Activated naive CD8-positive, alpha-beta T cell treated with anti-CD3 and anti-CD28 coated beads, Interleukin-2, amount 50 U/mL, for 24 hours (primary cell): Measurements from ENCODE around the gene B3GALT4.
"Not testable (repeated sequence)": the region's sequence is repeated elsewhere in the genome, so short reads cannot be mapped to it uniquely, and the experiment has no call there.

Experiments
- ATAC-seq: fragments of 150-1000 bp; cut with Tn5 transposase; one replicate; pipeline ENCODE4 v1.10.0; 2021
- DNase-seq: peaks from one replicate; pipeline ENCODE4 v3.0.0; 2021
- H3K27ac Mint-ChIP-seq: one replicate; pipeline ENCODE4 v1.8.0; 2021; ENCODE audit warnings: mild to moderate bottlenecking, mixed read lengths
- H3K27me3 Mint-ChIP-seq: one replicate; pipeline ENCODE4 v1.8.0; 2021; ENCODE audit warnings: mixed read lengths
- H3K36me3 Mint-ChIP-seq: one replicate; pipeline ENCODE4 v1.8.0; 2021; ENCODE audit warnings: low read depth, mixed read lengths
- H3K4me1 Mint-ChIP-seq: one replicate; pipeline ENCODE4 v1.8.0; 2021; ENCODE audit warnings: mixed read lengths
- H3K4me3 Mint-ChIP-seq: one replicate; pipeline ENCODE4 v1.8.0; 2021; ENCODE audit warnings: mild to moderate bottlenecking, moderate library complexity, mixed read lengths
- H3K9me3 Mint-ChIP-seq: one replicate; pipeline ENCODE4 v1.8.0; 2021; ENCODE audit warnings: mixed read lengths

The B3GALT4 gene

DNA sequence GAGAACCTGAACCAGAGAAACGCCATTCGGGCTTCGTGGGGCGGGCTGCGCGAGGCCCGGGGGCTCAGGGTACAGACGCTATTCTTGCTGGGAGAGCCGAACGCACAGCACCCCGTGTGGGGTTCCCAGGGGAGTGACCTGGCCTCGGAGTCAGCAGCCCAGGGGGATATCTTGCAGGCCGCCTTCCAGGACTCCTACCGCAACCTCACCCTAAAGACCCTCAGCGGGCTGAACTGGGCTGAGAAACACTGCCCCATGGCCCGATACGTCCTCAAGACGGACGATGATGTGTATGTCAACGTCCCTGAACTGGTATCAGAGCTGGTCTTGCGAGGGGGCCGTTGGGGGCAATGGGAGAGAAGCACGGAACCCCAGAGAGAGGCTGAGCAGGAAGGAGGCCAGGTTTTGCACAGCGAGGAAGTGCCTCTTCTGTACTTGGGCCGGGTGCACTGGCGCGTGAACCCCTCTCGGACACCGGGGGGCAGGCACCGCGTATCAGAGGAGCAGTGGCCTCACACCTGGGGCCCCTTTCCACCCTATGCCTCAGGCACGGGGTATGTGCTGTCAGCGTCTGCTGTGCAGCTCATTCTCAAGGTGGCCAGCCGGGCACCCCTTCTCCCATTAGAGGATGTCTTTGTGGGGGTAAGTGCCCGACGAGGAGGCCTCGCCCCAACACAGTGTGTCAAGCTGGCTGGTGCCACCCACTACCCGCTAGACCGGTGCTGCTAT lies 904 bp downstream of the B3GALT4 start:
- H3K4me3 Mint-ChIP-seq: peak overlapping the region; percentile 80
- DNase-seq (peak; percentile 50), ATAC-seq (peak; percentile 6)
- peak overlapping the region; percentile 90 for H3K27ac Mint-ChIP-seq
- no peaks in the 10 kb centered on the region for H3K9me3 Mint-ChIP-seq
- peaks cover 49% of the 10 kb centered on the region for H3K36me3 Mint-ChIP-seq
- H3K4me1 Mint-ChIP-seq: peaks cover 49% of the 10 kb centered on the region
- no peaks in the 10 kb centered on the region for H3K27me3 Mint-ChIP-seq

DNA sequence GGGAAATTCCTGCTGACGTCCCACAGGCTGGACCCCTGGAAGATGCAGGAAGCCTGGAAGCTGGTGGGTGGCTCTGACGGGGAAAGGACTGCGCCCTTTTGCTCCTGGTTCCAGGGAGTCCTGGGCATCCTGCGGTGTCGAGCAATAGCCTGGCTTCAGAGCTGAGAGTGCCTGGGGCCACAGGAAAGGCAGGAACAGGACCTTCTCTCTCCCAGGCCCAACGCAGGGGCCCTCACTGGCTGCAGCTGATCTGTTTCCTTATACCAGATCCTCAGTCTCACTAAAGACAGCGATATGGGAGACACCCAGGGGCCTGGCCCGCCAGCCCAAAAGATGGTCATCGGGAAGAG lies 1.4 kb downstream of the B3GALT4 start:
- peak overlapping the region; percentile 70 for H3K27ac Mint-ChIP-seq
- H3K4me1 Mint-ChIP-seq: peaks cover 44% of the 10 kb centered on the region
- no peak overlapping the region for H3K4me3 Mint-ChIP-seq
- H3K27me3 Mint-ChIP-seq: no peaks in the 10 kb centered on the region
- H3K36me3 Mint-ChIP-seq: peaks cover 46% of the 10 kb centered on the region
- no peaks in the 10 kb centered on the region for H3K9me3 Mint-ChIP-seq
- DNase-seq (no peak), ATAC-seq (no peak)

DNA sequence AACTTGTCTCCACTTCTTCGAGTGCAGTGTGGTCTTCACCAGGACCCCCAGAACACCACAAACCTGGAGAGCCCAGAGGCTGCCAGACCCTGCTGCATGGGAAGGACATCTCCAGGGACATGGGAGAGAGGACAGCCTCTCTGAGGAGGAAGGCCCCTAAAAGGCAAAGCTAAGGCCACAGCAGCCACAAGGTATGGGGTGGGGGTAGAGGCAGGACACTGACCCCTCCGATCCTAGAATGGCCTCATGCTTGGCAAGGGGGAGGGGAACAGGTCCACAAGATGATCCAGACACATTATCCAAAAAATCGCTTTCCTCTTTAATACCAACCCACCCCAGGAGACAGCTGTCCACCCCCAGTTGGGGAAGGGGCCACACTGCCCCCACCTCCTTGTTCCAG lies 1.9 kb downstream of the B3GALT4 start:
- Mint-ChIP-seq H3K36me3 (peaks cover 42% of the 10 kb centered on the region), H3K4me1 (peaks cover 41% of the 10 kb centered on the region), H3K9me3 (no peaks in the 10 kb centered on the region), H3K27ac (peak overlapping the region; percentile 70), H3K27me3 (no peaks in the 10 kb centered on the region), H3K4me3 (no peak overlapping the region)
- no peak for ATAC-seq
- no peak for DNase-seq

DNA sequence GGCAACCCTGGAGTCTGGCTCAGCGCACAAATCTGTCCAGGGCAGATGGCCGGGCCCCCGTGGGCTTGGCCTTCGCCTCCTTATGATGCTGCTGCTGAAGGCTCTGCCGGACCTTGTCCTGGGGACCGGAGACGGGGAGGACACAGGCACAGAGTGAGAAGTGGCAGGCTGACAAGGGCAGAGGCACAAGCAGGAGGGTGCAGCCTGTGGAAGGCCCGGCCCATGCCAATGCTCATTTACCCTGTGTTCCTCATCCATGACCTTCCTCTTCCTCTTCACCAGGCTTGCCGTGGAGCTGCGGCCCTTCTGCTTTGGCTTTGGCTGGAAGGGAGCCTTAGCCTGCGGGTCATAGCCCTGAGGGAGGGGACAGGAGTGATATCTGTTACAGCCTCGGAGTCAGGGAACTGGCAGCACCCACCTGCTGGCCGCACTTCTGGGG lies 2.4 kb downstream of the B3GALT4 start:
- Mint-ChIP-seq H3K27me3 (no peaks in the 10 kb centered on the region), H3K9me3 (no peaks in the 10 kb centered on the region), H3K4me3 (no peak overlapping the region), H3K27ac (no peak overlapping the region), H3K36me3 (peaks cover 37% of the 10 kb centered on the region), H3K4me1 (peaks cover 39% of the 10 kb centered on the region)
- no peak for DNase-seq
- no peak for ATAC-seq

DNA sequence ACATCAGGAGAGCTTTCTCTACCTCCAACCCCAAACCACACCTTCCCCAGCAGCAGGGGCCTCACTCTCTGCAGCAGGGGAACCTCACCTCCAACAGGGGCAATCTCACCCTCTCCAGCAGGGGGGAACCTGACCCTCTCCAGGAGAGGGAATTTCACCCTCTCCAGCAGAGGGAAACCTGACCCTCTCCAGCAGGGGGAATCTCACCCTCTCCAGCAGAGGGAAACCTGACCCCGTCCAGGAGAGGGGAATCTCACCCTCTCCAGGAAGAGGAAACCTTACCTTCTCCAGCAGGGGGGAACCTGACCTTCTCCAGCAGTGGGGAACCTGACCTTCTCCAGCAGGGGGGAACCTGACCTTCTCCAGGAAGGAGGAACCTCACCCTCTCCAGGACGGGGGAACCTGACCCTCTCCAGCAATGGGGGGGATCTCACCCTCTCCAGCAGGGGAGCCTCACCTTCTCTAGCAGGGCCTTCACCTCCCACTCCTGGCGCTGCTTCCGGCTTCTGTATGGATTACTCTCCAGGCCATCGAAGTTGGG lies 3.1 kb downstream of the B3GALT4 start:
- peak overlapping the region; percentile 18 for H3K27ac Mint-ChIP-seq
- no peak for ATAC-seq
- DNase-seq: no peak
- peaks cover 31% of the 10 kb centered on the region for H3K4me1 Mint-ChIP-seq
- no peaks in the 10 kb centered on the region for H3K9me3 Mint-ChIP-seq
- H3K36me3 Mint-ChIP-seq: peaks cover 33% of the 10 kb centered on the region
- no peak overlapping the region for H3K4me3 Mint-ChIP-seq
- no peaks in the 10 kb centered on the region for H3K27me3 Mint-ChIP-seq

DNA sequence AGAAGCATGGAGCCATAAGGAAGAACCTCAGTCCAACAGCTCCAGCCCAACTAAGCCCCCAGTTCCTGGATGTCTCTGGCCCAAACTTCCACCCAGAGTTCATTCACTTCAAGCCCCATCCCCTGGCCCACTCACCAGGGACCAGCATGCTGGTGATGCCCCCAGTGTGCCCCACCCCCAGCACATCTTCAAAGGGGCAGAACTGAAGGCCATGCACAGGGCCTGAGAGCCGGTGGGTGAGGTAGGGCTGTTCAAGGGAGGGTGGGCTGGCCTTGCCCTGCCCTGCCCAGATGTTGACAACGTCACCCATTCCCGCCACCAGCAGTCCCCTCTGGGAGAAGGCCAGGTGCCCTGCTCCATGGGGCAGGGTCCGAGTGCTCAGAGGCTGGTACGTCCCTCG lies 3.6 kb downstream of the B3GALT4 start:
- Mint-ChIP-seq H3K27me3 (no peaks in the 10 kb centered on the region), H3K36me3 (peaks cover 28% of the 10 kb centered on the region), H3K4me1 (peaks cover 26% of the 10 kb centered on the region), H3K27ac (peak overlapping the region; percentile 18), H3K9me3 (no peaks in the 10 kb centered on the region), H3K4me3 (no peak overlapping the region)
- DNase-seq: no peak
- no peak for ATAC-seq

DNA sequence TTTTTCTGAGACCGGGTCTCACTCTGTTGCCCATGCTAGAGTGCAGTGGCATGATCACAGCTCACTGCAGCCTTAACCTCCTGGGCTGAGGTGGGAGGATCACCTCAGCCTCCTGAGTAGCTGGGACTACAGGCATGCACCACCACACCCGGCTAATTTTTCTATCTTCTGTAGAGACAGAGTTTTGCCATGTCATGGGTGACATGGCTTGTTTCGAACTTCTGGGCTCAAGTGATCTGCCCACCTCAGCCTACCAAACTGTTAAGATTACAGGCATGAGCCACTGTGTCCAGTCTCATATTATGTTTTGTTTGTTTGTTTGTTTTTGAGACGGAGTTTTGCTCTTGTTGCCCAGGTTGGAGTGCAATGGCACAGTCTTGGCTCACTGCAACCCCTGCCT lies 8.3 kb downstream of the B3GALT4 start:
- H3K27ac Mint-ChIP-seq, H3K9me3 Mint-ChIP-seq, ATAC-seq, DNase-seq, H3K4me3 Mint-ChIP-seq, H3K27me3 Mint-ChIP-seq: not testable (repeated sequence)
- peaks cover 39% of the 10 kb centered on the region for H3K36me3 Mint-ChIP-seq
- peaks cover 30% of the 10 kb centered on the region for H3K4me1 Mint-ChIP-seq

DNA sequence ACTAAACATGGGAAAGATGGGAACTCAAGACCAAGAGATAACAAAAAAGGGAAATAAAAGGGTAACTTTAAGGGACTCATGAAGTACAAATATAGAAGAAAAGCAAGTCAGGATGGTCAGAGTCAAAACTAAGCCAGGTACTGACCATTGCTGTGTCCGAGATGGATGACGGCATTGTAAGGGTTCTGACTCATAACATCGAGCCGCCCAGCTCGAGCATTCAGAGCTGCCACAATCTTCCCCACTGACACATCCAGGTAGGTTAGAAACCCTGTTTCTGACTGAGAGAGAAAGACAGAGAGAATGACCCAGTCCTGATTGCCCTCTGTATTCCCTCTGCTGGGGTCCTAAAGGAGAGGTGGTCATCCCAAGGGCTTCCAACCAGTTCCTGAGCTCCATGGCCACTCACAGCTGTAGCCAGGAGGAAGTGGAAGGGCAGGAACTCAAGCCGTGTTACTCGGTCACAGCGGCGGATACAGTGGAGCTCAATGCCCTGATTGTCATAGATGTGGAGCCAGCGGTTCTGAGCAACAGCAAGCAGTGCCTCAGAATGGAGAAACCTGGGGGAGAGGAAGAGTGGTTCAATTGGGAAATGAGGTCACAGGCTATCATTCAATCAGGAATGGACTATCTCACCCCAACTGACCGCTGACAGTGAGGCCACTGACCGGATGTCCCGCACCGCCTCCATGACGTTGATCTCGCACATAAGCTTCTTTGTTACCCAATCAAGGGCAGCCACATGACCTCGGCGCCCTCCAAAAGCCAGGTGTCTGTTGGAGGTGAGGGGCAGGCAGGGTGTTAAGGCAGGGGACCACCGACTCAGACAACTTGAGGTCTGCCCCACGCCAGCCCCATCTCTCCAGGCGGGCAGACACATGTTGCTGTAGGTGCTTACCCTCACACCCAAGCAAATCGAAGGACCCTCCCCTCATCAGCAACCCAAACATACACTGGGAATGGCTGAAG lies 10.3 kb downstream of the B3GALT4 start:
- H3K36me3 Mint-ChIP-seq: peaks cover 47% of the 10 kb centered on the region
- peak overlapping the region; percentile 97 for H3K4me3 Mint-ChIP-seq
- DNase-seq (no peak), ATAC-seq (no peak)
- H3K27me3 Mint-ChIP-seq: no peaks in the 10 kb centered on the region
- no peaks in the 10 kb centered on the region for H3K9me3 Mint-ChIP-seq
- peaks cover 44% of the 10 kb centered on the region for H3K4me1 Mint-ChIP-seq
- peak overlapping the region; percentile 96 for H3K27ac Mint-ChIP-seq

DNA sequence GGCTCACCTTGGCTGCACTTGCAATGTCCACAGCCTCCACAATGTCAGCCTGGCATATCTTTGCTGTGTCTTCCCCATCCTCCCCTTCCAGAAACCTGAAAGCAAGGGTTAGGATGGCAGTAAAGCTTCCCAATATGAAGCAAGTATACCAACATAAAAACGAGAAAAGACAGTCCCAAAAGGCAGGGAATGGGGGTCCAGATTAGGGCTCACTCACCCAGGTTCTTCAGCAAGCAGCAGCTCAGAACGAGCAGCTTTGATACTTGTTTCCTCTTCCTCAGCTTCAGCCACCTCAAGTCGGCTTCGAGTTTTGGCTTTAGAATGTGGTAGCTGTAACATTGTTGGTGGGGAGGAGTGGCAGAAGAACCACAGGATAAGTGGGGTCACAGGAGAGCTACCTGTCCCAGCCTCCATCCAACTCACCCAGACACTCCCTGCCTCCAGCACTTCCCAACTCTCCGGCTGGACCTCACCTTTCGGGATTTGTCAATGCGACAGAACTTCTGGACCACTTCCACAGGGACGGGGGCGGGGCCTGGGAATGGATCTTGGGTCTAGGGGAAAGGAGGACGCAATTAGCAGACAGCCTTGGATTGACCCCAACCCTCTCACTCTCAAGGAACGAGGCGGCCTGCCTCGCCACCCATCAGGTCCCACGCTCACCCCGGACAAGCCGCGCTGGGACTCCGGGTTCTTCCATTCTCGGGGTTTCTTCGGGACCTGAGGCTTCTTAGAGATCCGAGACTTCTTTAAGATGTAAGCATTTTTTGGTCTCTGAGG lies 11.4 kb downstream of the B3GALT4 start:
- Mint-ChIP-seq H3K4me1 (peaks cover 45% of the 10 kb centered on the region), H3K9me3 (no peaks in the 10 kb centered on the region), H3K4me3 (peak overlapping the region; percentile 97), H3K27me3 (no peaks in the 10 kb centered on the region), H3K27ac (peak overlapping the region; percentile 96), H3K36me3 (peaks cover 44% of the 10 kb centered on the region)
- ATAC-seq (no peak), DNase-seq (no peak)

DNA sequence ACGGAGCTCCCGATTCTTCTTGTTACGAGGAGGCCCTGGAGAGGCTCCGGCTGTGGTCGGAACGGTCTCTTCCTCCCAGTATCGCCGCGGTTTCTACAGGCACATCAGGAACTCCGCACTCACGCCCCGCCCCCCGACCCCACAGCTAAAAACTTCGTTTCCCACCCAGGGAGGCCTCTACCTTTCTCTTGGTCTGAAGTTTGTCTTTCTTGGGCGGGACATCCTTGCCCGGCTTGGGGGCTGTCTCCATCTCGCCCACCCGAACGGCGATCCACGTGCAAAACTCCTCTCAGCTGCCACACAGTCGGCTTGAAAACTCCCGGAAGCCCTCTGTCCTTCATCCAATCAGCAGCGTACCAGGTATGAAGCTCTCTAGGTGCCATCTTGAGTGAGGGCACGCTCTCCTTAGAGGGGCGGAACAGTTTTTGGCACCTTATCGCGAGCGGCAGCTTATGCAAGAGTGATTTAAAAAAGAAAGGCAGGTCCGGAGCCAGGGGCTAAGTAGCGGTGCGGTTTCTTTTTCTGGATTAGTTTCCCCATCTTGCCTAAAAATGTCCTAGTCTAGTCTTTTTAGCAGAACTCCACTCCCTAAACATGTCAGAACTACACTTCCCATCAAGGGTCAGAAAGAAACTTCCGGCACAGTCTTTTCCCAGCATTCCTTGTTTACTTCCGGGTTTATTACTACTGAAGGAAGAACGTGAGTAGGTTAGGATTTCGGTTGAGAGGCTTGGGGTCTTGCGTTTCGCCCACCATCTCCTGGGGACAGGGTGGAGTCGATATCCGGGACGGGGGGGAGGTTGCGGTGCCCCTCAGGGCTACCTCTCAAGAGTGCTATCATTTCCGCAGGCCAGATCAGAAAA lies 12.2 kb downstream of the B3GALT4 start, which contains the start of the genes PFDN6 and WDR46:
TSS of gene PFDN6 (plus strand) at position 681 of the 863 bp plus-strand sequence. CDS start 256 bp downstream, outside the sequence.
TSS of gene WDR46 (minus strand) at position 319 of the 863 bp plus-strand sequence. CDS start at position 250, 69 bp downstream.
- ATAC-seq (peak; percentile 97), DNase-seq (peak; percentile 75)
- peak within 1 kb of the TSS; percentile 97 for H3K4me3 Mint-ChIP-seq
- no peaks in the 10 kb centered on the region for H3K9me3 Mint-ChIP-seq
- peaks cover 45% of the 10 kb centered on the region for H3K4me1 Mint-ChIP-seq
- H3K27ac Mint-ChIP-seq: peak within 1 kb of the TSS; percentile 96
- H3K27me3 Mint-ChIP-seq: no peaks in the 10 kb centered on the region
- H3K36me3 Mint-ChIP-seq: peaks cover 46% of the 10 kb centered on the region

DNA sequence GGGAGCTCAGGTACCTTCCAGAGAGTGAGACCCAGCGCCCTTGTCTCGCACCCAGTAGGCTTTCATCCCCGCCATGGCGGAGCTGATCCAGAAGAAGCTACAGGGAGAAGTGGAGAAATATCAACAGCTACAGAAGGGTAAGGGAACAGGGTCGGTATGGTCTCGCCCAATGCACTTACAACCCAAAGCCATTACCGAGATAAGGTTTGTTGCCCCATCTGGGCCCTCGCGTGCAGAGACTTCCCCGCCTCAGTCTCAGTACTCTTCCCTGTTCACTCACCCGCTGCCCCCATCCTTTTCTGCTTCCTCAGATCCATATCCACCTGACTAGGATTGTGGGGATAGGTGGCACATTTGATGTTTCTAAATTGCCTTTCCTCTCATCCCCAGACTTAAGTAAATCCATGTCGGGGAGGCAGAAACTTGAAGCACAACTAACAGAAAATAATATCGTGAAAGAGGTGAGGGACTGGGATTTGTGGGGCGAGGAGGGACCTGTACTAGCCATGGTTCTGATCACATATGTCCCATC lies 12.9 kb downstream of the B3GALT4 start:
- peak overlapping the region; percentile 97 for H3K4me3 Mint-ChIP-seq
- no peak for ATAC-seq

DNA sequence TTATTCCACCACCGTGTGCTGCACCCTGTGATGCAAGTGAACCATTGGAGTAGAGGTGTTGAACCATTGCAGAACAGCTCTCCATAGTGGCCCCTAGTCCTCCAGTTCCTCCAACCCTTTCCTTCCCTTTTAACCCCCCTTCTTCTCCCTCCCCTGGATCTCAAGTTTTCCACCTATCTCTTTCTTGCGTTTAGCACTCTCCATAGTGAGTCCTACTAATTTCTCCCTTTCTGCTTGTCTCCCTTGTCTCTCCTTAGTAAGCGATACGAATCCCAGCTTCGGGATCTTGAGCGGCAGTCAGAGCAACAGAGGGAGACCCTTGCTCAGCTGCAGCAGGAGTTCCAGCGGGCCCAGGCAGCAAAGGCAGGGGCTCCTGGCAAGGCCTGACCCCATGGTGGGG lies 13.5 kb downstream of the B3GALT4 start:
- Mint-ChIP-seq H3K27me3 (no peaks in the 10 kb centered on the region), H3K4me1 (peaks cover 45% of the 10 kb centered on the region), H3K4me3 (peak overlapping the region; percentile 97), H3K36me3 (peaks cover 43% of the 10 kb centered on the region), H3K27ac (peak overlapping the region; percentile 96), H3K9me3 (no peaks in the 10 kb centered on the region)
- ATAC-seq: no peak
- DNase-seq: no peak

More for the DNA sequence above, 12.9 kb downstream of the B3GALT4 start:
- DNase-seq: no peak
- Mint-ChIP-seq H3K27me3 (no peaks in the 10 kb centered on the region), H3K27ac (peak overlapping the region; percentile 96), H3K36me3 (peaks cover 45% of the 10 kb centered on the region), H3K9me3 (no peaks in the 10 kb centered on the region), H3K4me1 (peaks cover 45% of the 10 kb centered on the region)
